Activated CD4-positive, CD25-positive, alpha-beta regulatory T cell treated with anti-CD3 and anti-CD28 coated beads, Interleukin-2, amount 50 U/mL, for 72 hours (primary cell): ENCODE measurements around the gene KRT83.
"Not testable (repeated sequence)": the region's sequence is repeated elsewhere in the genome, so short reads cannot be mapped to it uniquely, and the experiment has no call there.

Experiments used
- DNase-seq: peaks from one replicate; pipeline ENCODE4 v3.0.0; 2021

The KRT83 gene

DNA sequence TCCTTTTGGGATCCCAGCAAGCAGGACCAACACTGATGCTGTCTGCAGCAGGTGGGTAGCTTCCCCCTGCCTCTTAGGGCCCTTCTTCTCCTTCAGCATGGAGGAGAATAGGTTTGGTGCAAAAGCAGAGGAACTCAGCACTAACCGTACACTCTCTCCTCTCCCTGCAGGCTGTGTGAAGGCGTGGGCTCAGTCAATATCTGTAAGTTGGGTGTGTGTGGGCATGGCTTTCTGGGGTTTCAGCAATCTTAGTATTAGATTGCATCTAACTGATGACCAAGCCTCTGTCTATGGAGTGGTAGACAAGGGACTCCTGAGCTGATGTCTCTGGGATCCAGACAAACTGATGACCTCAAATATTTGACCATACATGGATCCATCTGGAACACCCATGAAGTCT, 31.8 kb upstream of the KRT83 start:
- DNase-seq = no peak

DNA sequence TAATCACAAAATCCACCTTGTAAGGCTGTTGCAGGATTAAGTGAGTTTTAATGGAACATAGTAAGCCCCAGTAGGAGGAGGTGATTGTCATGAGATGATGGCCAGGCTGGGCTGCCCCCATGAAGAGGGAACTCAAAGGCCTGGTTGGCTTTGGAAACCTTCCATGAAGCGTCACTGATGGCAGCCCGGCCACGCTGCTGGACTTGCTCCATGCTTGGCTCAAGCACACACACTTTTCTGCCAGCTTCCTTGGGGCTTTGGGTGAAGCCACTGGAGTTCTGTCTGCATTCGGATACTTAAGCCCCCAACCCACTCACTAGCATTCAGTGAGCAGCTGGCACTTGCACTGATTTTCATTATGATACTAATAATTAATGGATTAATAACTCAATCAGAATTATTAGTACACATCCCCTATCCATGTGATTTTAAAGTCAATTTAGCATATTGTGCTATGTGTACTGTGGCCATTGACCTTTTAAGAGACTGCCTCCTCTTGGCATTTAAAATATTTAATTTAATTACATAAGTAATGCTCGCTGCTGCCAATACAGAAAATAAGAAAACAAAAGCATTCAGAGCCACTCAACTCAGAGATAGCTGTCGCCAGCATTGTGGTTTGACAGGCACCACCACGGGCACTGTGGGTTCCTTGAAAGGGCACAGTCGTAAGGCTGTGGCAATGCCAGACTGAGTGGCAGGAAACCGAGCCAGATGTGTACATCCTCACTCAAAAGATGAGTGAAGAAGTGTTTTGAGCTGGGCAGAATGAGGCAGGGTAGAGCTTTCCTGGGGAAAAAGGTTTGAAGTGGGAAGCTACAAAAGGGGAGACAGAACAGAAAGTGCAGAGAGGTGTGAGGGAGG, 30.2 kb upstream of the KRT83 start:
- no peak for DNase-seq

DNA sequence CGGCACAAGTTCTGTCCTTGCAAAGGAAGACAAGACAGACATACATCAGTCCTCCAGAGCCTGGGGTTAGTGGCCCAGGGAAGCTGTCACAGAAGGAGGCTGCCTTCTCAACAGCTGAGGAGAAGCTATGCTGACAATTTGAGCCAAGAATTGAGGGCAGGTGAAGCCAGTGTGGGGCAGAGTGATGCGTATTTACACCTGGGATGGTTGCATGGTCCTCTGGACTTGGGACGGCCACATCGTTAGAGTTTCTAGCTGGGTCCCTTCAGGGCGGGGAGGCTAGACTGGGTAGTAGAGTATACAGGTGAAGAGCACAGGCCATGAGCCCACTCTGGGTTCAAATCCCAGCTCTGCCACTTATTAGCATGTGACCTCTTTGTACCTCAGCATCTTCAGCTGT, 29.6 kb upstream of the KRT83 start:
- DNase-seq = no peak

DNA sequence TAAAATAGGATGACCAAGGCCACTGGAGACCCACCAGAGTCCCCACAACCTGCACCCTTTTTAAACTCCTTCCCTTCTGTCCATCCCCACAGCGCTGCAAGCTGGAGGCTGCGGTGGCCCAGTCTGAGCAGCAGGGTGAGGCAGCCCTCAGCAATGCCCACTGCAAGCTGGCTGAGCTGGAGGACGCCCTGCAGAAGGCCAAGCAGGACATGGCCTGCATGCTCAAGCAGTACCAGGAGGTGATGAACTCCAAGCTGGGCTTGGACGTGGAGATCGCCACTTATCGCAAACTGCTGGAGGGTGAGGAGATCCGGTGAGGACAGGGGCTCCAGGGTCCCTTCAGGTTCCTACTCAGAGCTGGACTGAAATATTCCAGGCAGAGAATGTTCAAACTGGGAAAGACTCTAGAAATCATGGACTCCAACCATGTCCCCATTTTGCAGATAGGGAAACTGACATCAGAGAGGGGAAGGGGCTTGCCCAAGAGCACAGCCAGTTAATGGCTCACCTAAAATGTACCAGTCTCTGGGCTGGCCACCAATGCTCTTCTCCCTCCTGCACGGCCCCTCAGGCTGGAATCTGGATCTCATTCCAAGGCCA, 28.9 kb upstream of the KRT83 start:
- no peak for DNase-seq

DNA sequence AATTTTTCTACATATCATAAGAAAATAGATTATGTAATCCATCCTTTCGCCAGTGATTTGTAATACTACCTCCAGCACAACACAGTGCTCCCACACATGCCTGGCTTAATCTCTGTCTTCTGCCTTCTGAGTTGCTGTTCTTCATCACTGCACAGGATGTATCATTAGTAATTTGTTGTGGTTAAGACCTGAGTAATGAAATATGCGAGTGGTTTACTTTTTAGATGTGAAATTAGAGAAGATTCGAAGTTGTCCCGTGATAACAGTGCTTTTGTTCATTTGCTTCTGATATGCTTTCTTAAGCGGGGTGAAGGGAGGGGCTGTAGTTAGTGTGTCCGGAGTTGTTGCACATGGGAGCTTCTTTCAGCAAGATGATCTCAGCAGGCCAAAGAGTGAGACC, 28.0 kb upstream of the KRT83 start:
- DNase-seq = no peak

DNA sequence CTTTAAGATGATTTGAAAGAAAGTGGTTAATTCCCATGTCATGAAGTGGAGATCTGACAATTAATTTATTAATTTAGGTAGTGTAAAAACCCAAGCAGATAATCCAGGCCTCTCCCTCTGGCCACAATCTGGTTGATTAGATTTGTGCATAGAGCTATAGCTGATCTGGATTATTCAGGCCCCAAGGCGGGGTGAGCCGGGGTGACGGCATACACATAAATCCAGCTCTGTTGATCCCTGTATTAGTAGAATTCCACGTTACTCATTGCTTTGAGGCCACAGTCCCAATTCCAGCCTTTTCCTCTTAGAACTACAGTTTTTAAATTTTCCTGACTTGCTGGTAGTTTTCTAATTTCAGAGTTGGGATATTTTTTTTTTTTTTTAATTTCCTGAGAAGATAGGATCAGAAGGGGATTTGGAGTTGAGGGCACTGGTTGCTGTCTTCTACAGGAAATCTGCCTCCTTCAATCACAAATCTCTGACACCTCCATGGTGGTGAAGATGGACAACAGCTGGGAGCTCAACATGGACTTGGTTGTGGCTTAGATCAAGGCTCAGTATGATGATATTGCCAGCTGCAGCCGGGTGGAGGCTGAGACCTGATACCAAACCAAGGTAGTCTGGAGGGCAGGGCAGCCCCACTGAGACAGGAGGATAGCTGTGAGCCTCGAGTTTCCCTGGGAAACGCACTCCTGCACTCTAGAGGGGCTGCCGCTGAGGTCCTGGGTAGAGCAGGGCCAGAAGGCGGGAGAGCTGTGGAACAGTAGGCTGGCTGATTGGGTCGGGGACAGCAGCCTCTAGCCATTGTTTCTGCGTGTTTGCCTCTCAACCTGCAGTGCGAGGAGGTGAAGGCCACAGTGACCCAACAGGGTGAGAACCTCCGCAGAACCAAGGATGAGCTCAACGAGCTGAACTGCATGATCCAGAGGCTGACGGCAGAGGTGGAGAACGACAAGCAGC, 26.6 kb upstream of the KRT83 start:
- no peak for DNase-seq

DNA sequence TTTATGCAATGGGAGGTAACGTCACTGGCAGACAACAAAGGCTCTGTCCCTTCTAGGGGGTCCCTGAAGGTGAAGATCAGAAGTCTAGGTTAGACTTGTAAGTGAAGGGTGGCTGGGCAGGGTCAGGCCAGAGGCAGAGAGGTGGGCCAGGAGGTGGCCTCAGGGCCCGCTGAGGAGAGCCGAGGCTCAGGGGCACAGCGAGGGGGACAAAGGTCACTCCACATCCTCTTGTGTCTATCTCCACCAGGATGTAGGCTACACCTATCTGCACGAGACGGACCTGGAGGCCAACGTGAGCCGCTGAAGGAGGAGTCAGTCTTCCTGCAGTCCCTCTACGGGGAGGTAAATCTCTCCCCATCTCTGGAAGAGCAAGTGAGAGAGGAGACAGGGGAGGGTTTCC, 25.8 kb upstream of the KRT83 start:
- no peak for DNase-seq

DNA sequence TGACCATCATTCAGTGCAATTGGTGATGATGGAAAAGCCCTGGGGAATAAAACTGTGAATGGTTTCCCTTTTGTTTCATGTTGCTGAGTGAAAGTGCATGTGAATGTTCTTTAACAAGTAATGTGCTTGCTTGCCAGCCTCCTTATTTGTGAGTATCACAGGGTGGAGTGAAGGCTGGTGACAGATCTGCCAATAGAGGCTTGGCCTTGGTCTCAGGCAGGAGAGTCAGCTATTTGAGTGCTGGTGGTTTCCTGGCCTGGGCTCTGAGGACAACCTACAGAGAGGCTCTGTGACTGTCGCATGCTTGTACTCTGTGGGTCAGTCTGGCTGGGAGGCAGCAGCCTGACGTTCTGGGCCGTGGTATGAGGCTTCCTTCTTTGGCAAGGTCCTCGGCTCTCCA, 25.4 kb upstream of the KRT83 start:
- DNase-seq = no peak

DNA sequence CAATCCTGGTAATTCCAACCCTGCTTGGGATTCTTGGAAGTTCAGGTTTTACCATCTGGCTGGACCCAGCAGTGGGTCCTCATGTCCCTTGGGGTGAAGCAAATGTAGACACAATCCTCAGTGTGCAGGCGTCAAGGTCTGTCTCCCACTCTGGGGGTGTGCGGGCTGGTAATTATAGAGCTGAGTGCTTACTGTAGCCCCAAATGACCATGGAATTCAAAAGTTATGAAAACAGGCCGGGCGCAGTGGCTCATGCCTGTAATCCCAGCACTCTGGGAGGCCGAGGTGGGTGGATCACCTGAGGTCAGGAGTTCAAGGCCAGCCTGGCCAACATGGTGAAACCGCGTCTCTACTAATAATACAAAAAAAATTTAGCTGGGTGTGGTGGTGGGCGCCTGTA, 23.8 kb upstream of the KRT83 start:
- DNase-seq = not testable (repeated sequence)

DNA sequence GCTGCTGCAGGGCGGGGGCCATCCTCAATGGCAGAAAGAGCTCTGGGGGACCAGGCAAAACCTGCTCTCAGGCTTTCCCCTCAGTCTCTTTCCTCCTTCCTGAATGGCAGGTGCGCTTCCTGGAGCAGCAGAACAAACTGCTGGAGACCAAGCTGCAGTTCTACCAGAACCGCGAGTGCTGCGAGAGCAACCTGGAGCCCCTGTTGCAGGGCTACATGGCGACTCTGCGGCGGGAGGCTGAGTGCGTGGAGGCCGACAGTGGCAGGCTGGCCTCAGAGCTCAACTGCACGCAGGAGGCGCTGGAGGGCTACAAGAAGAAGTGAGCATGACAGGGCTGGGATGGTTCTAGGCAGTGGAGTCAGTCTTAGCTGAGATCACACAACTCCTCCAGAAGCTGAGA, 22.9 kb upstream of the KRT83 start:
- no peak for DNase-seq

DNA sequence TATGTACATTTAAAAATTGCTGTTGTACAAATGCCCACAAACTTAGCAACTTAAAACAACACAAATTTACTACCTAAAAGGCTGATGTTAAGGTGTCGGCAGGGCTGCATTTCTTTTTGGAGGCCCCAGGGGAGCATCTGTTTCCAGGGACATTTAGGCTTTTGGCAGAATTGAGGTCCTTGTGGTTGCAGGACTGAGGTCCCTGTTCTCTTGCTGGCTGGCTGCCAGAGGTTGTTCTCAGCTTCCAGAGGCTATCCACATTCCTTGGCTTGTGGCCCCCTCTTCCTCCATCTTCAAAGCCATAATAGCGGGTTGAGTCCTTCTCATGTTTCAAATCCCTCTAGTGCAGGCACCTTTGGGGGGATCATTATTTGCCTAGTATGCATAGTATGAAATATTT, 22.4 kb upstream of the KRT83 start:
- no peak for DNase-seq

DNA sequence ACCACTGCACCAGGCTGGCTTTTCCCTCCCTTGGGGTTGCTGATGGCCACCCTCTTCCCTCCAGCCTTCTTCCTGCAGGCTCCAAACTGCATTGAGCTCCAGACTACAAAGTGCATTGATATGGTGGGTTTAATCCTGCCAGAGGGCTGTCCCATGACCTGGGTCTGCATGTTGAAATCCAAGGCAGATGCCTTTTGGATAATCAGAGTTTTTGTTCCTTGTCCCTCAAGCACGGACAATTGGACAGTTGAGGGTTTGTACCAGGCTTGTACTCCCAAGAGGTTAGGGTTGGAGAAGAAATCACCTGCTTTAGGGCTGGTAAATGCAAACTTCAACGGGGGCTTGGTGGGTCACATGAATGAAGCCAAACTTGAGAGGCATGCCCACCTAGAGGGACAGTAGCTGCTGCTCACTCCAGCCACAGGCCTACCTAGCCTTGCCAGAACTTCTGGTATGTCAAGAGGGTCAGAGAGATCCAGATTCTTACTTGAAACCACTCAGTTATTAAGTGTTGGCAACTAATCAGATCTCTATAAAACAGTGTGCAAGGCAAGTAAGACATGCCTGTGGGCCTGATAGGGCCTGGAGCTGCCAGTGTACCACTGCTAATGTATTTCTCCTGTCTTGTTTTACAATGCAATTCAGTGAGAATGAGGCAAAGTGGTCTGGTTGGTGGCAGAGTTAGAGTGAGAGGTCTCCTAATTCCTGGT, 21.7 kb upstream of the KRT83 start:
- no peak for DNase-seq

DNA sequence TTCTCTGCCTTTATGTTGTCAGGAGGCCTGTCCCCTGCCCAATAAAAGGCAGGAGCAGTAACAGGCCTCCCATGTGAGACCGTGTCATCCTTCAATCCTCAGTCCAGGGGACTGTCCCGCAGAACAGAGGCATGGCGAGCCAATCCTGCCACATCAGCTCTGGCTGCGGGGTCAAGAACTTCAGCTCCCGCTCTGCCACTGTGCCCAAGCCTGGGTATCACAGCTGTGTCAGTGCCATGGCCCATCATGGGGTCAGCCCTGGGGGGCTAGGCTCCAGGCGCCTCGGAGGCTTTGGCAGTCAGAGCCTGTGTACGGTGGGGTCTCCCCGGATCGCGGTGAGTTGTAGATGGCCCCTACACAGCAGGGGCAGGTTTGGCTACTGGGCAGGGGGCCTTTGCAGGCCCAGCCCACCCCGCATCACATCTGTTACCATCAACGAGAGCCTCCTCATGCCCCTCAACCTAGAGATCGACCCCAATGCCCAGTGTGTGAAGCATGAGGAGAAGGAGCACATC, 19.9 kb upstream of the KRT83 start:
- DNase-seq = no peak

DNA sequence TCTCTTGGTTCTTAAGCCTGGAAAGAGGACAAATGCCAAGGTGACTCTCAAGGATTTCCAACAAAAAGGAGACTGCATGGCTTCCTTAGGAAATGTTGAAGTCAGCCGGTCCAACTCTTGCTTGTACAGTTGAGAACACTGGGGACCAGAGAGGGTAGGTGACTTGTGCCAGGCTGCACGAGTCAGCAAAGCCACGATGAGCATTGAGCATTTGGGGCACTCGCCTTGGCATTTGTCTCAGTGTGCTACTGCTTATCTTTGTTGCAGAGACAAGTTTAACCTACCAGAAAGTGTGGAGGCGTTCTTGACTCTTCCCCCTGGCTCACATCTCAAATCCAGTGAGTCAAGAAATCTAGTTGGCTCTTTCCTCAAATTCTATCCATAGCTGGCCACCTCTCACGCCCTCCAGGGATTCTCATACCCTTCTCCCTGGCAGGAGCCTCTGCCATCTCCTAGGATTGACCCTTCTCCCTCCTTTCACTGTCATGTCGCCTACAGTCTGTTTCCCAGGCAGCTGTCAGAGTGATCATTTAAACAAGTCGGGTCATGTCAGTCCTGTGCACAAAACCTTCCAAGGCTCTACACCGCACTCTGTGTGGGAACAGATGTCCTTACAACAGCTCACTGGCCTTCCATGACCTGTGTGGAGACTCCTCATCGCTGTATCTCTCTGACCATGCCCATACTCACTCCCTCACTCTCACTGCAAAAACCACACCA, 17.2 kb upstream of the KRT83 start:
- DNase-seq = no peak

DNA sequence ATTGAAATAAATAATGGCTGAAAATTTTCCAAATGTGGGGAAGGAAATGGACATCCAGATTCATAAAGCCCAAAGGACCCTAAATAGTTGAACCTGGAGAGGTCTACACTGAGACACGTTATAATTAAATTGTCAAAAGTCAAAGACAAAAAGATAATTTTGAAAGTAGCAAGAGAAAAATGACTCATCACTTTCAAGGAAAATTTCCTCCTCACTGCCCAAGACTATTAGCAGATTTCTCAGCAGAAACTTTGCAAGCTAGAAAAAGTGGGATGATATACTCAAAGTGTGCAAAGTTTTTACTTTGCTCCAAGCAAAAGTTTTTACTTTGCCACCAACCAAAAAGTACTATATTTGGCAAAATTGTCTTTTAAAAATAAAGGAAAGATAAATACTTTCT, 15.9 kb upstream of the KRT83 start:
- no peak for DNase-seq

DNA sequence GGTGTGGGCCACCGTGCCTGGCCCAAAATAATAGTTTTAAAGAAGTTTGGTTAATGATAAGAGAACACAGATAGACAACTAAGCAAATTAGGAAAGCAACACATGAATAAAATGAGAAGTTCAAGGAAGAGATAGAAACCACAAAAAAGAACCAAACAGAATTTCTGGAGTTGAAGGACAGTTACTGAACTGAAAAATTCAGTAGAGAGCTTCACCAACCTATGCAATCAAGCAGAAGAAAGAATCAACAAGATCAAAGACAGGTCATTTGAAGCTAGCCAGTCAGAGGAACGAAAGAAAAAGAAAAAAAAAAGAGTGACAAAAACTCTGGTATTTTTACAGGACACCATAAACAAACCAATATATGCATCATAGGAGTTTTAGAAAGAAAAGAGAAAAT, 15.4 kb upstream of the KRT83 start:
- no peak for DNase-seq

DNA sequence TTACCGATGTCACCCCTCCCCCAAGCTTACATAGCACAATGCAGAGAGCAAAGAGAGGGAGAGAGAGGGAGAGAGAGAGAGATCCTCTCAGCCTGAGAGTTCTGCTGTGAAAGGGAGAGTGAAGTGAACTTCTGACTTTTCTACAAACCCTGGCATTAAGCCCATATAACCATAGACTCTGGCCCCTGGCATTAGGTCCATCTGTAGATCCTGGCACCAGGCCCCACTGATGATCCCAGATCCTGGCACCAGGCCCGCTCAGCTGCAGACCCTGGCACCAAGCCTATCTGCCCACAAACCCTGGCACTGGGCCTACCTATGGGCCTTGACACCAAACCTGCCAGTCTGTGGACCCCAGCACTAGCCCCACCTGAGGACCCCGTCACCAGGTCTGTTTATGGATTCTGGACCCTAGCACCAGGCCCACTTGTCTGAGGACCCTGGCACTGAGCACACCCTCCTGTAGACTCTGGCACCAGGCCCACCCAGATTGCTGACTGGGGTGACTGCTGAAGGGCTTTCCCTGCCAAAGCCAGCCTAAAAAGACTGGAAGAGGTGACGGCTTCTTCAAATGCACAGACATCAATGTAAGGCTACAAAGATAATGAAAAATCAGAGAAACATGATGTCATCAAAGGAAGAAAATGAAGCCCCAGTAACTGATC, 14.5 kb upstream of the KRT83 start:
- DNase-seq = no peak

DNA sequence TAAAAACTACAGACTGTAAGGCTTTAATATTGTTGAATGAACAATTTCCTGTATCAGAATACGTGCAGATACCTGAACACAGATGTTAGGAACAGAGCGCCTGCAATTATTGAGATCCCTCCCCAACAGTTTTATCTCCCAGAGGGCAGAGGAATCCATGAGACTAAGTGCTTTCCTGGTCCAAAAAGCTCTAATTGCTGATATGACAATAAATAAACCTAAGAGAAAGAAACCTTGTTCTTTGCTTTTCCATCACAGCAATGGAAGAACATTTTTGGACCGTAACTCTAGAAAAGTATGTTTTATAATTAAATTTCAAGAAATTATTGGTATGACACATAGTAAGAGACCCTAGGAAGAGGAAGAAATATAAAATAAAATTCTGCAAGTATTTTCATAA, 13.0 kb upstream of the KRT83 start:
- DNase-seq = no peak

DNA sequence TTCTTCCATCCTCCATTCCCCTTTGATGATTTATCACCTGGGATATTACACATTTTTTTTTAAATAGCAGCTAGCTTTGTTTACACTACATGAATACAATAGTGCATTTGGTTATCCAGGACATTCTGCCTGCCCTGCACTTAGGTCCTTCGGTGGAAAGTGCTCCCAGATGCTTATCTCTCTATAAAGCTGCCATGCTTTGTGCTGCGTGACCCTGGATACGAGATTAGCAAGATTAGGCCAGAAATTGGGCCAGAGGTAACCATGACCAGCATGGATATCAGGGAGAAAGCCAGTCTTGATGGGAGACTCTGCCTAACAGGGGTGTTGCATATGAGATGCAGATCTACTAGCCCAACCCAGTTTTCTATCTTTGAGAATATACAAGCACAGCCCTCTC, 12.1 kb upstream of the KRT83 start:
- DNase-seq = no peak

DNA sequence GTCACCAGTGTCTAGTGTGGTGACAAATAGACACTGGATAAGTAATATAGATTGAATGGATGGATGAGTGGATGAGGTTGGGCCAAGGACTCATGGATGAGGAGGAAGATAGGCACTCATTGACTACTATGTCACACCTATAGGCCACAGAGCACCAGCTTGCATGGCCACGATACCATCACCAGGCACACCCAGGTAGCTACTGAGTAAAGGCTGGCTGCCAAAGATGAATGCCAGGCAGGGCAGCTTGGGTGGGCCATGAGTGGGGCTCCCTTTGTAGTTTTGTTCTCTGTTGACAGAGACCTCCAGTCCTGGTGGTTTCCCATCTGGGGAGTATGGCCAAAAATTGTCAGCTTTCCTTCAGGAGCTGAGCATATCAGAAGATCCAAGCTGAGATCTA, 11.2 kb upstream of the KRT83 start:
- no peak for DNase-seq

DNA sequence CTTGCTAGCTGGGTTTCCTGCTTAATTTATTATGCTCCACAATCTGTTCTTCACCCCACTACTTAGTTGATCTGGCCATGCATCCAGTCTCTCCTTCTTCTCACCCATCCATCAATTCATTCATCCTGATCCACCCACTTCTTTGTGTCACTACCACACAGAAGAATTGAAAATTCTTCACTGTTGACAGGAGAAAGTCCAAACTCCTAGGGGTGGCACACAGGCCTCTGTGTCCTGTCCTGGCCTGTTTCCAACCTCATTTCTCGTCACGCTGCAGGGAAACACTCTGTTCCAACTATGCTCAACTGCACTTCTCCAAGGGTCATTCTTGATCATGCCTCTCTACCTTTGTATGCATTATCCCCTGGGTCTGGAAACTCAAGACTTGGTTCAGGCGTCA, 10.6 kb upstream of the KRT83 start:
- DNase-seq = no peak

DNA sequence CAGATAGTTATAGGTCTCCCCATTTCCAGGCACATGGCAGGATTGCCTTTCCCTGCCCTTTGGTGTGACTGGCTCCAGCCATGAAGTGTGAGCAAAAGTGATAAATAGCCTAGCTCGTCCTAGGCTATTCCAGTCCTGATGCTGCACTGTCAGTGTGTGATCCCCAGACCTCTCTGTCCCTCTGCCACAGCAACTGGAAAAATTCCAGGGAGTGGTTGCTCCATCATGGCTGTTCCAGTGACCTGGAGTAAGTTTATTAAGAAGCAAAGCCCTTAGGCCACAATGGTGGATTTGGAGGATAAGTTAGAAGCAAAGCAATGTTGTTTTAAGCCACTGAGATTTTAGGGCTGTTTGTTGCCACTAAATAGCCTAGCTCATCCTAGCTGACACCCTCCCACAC, 9.8 kb upstream of the KRT83 start:
- no peak for DNase-seq
